Sigmoid colon (tissue), 7 donors: ENCODE data around the gene ZDHHC20. TPM values are rescaled to one million over a fixed set of nuclear protein-coding genes. Genes with fewer than 3 reads are reported as not detected.

ENCODE experiments used
- DNase-seq: peaks from one replicate; pipeline ENCODE4 v3.0.0-alpha.2; 2019
- H3K27ac ChIP-seq, 4 donors: fragments of 200-600 bp; sonication (generic); one replicate each; pipeline ENCODE4 v1.5.1; 2016 to 2019; ENCODE audit warnings: mild to moderate bottlenecking in 1 of 4
- H3K27me3 ChIP-seq, 3 donors: fragments of 200-600 bp; sonication (generic); one replicate each; pipeline ENCODE4 v1.5.1; 2019; ENCODE audit warnings: mild to moderate bottlenecking in 1 of 3
- H3K36me3 ChIP-seq, 4 donors: fragments of 200-600 bp; sonication (generic); one replicate each; pipeline ENCODE4 v1.5.1; 2016 to 2019
- H3K4me1 ChIP-seq, 4 donors: fragments of 200-600 bp; sonication (generic); one replicate each; pipeline ENCODE4 v1.5.1; 2017 to 2019
- H3K4me3 ChIP-seq, 4 donors: fragments of 200-600 bp; sonication (generic); one replicate each; pipeline ENCODE4 v1.5.1; 2017 to 2019; ENCODE audit warnings: mild to moderate bottlenecking in 2 of 4, moderate library complexity in 1 of 4
- H3K9me3 ChIP-seq, 4 donors: fragments of 200-600 bp in 3 of 4; sonication (generic) in 3 of 4; one replicate each; pipeline versions ENCODE4 v1.5.1 to v1.6.1; 2013 to 2019
- CTCF ChIP-seq, 4 experiments: fragments of 450-650 bp in 3 of 4; fragments of 200-600 bp in 1 of 4; IDR thresholded peaks; one replicate each; pipeline ENCODE4 v1.5.1; 2016 to 2019; ENCODE audit warnings: antibody characterized with exemption in 4 of 4, mild to moderate bottlenecking in 3 of 4, moderate library complexity in 2 of 4
- EP300 ChIP-seq, 4 donors: sonication (generic); formaldehyde crosslinking; IDR thresholded peaks; one replicate each; pipeline ENCODE4 v1.6.1; 2017; ENCODE audit warnings: antibody characterized with exemption in 4 of 4
- POLR2A ChIP-seq, 2 donors: fragments of 450-650 bp; IDR thresholded peaks; one replicate each; pipeline ENCODE4 v1.6.1; 2016; ENCODE audit warnings: antibody characterized with exemption in 2 of 2, mild to moderate bottlenecking in 2 of 2, moderate library complexity in 2 of 2
- POLR2AphosphoS5 ChIP-seq, 4 donors: sonication (generic); formaldehyde crosslinking; IDR thresholded peaks; one replicate each; pipeline ENCODE4 v1.6.1; 2017; ENCODE audit warnings: antibody characterized with exemption in 4 of 4
- WGBS, 2 donors: extraction: QIAGEN DNeasy Blood & Tissue Kit; methylation state at CpG; one replicate each; pipeline ENCODE4 v1.1.7; 2013; 5-methylcytosine and 5-hydroxymethylcytosine counted together
- intact Hi-C: fragments of 100-400 bp; cut with DNase I; formaldehyde crosslinking; loops from one replicate; pipeline ENCODE4 v1.15.1; 2023
- polyA plus RNA-seq, 3 donors: library from polyadenylated mRNA; stranded (reverse); fragments of 200-250 nt; gene quantifications; one replicate each; pipeline ENCODE4 v1.2.3, GENCODE V29; 2013
- total RNA-seq, 4 donors: library from RNA; depleted of rRNA; stranded (reverse); fragments of >200 nt; gene quantifications; one replicate each; pipeline ENCODE4 v1.1.0, GENCODE V29; 2016
- donor health status: healthy with polysubstance abuse.
- donor health status: Bipolar disorder and iron deficiency.
- donor health status: healthy.

ZDHHC20 gene
- total and polyA plus RNA-seq, 7 donors = 14.4 to 56.7 (median 49.9) TPM

DNA sequence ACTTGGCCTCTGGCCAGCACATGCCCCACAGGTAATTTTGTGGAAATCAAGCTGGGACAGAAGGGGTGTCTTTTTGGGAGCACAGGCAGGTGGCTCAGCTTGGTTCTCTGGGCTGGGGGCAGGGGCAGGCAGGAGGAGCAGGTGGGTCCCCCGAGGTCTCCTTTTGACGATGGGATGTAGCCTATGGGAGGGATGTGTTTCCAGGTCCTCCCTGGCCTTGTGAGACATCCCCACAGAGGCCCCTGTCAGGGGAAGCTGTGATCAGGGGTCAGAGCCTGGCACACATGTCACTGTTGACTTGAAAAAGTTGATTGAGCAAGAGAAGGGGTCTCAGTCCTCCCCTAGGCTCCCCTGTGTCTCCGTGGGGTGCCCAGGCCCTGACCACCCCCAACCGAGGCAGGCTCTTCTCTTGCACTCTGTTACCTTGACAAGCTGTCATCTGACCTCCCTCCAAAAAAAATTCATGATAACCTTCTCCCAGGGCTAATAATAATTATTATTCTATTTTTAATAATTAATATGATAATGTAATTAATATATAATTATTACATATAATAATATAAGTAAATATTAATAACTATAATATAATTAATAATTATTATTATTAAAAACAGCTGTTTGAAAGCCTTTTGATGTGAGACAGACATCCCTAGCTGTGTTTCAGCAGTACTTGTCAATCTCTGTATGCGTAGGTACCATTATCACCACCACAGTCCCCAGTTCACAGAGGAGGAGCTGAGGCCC lies 116.2 kb downstream of the ZDHHC20 start:
- no peak for DNase-seq
- Histone ChIP-seq H3K36me3 (no peaks in the 10 kb centered on the region), H3K27me3 (no peaks in the 10 kb centered on the region), H3K9me3 (no peaks in the 10 kb centered on the region), H3K4me1 (no peaks in the 10 kb centered on the region), H3K27ac (no peak overlapping the region), H3K4me3 (no peak overlapping the region)
- TF ChIP-seq CTCF (IDR thresholded peaks at IDR 0.05) (no peak), POLR2A (IDR thresholded peaks at IDR 0.05) (no peak), POLR2AphosphoS5 (IDR thresholded peaks at IDR 0.05) (no peak), EP300 (IDR thresholded peaks at IDR 0.05) (no peak)
- 81 to 89% methylated on average over 5 of the region's 5 CpGs for WGBS, 2 donors
- intact Hi-C loops = no loop called here

GRCh38 chr13:21341637-21342422 lies 117.3 kb downstream of the ZDHHC20 start:
- no peaks in the 10 kb centered on the region for H3K4me1 ChIP-seq
- no peak for TF ChIP-seq CTCF (IDR thresholded peaks at IDR 0.05)
- no peak for TF ChIP-seq POLR2AphosphoS5 (IDR thresholded peaks at IDR 0.05)
- TF ChIP-seq EP300 (IDR thresholded peaks at IDR 0.05) = no peak
- no peak for TF ChIP-seq POLR2A (IDR thresholded peaks at IDR 0.05)
- no peak overlapping the region for H3K4me3 ChIP-seq
- no peak for DNase-seq
- WGBS, 2 donors = 85 to 87% methylated on average over 19 of the region's 19 CpGs
- no peaks in the 10 kb centered on the region for H3K36me3 ChIP-seq
- H3K27me3 ChIP-seq = no peaks in the 10 kb centered on the region
- H3K9me3 ChIP-seq = no peaks in the 10 kb centered on the region
- H3K27ac ChIP-seq = no peak overlapping the region
- intact Hi-C loops = no loop called here

GRCh38 chr13:21338639-21339278 lies 120.3 kb downstream of the ZDHHC20 start:
- intact Hi-C loops = no loop called here
- no peak overlapping the region for H3K27ac ChIP-seq
- H3K36me3 ChIP-seq = no peaks in the 10 kb centered on the region
- no peak for DNase-seq
- no peak for TF ChIP-seq EP300 (IDR thresholded peaks at IDR 0.05)
- no peaks in the 10 kb centered on the region for H3K4me1 ChIP-seq
- H3K9me3 ChIP-seq = no peaks in the 10 kb centered on the region
- H3K27me3 ChIP-seq = no peaks in the 10 kb centered on the region
- 39 to 47% methylated on average over 4 of the region's 4 CpGs for WGBS, 2 donors
- no peak overlapping the region for H3K4me3 ChIP-seq

- 88 to 93% methylated on average over 6 of the region's 6 CpGs for WGBS, 2 donors
- no peak overlapping the region for H3K27ac ChIP-seq
- no peak for TF ChIP-seq CTCF (IDR thresholded peaks at IDR 0.05)
- no peak for TF ChIP-seq EP300 (IDR thresholded peaks at IDR 0.05)
- H3K9me3 ChIP-seq = no peaks in the 10 kb centered on the region
- H3K4me3 ChIP-seq = no peak overlapping the region
- H3K4me1 ChIP-seq = no peaks in the 10 kb centered on the region
- H3K36me3 ChIP-seq = no peaks in the 10 kb centered on the region
- H3K27me3 ChIP-seq = no peaks in the 10 kb centered on the region
- intact Hi-C loops = no loop called here
- no peak for DNase-seq
These were observed 120.9 kb downstream of the ZDHHC20 start for GRCh38 chr13:21338156-21338555.
